Calu3 (cell line): Measurements from ENCODE around the gene SAMD8. TPM values are rescaled to one million over a fixed set of nuclear protein-coding genes. Genes with fewer than 3 reads are reported as not detected.
"Not testable (repeated sequence)": the region's sequence is repeated elsewhere in the genome, so short reads cannot be mapped to it uniquely, and the experiment has no call there.

ENCODE experiments used
- BruUV-seq: library from RNA; stranded (reverse); fragments of 400-500 nt; replicated peaks from 2 replicates; lab custom pipeline; 2021; lab: Mats Ljungman, UMichigan
- CTCF ChIA-PET: fragments of 300-600 bp; sonication (Branson Sonifier 250); formaldehyde crosslinking; loops from one replicate; lab custom pipeline; 2022; ENCODE audit warnings: antibody characterized with exemption; lab: Charles Lee
- DNase-seq: peaks from one replicate; pipeline ENCODE4 v3.0.0; 2022
- H3K27ac Mint-ChIP-seq: one replicate; pipeline ENCODE4 v1.8.0; 2022; ENCODE audit warnings: mixed read lengths; ENCODE audit not compliant: unreplicated experiment
- H3K27me3 Mint-ChIP-seq: one replicate; pipeline ENCODE4 v1.8.0; 2022; ENCODE audit warnings: mixed read lengths; ENCODE audit not compliant: unreplicated experiment
- H3K36me3 Mint-ChIP-seq: one replicate; pipeline ENCODE4 v1.8.0; 2022; ENCODE audit warnings: mild to moderate bottlenecking, moderate library complexity, mixed read lengths; ENCODE audit not compliant: insufficient read depth, unreplicated experiment
- H3K4me1 Mint-ChIP-seq: one replicate; pipeline ENCODE4 v1.8.0; 2022; ENCODE audit warnings: mild to moderate bottlenecking, low read depth, mixed read lengths; ENCODE audit not compliant: unreplicated experiment
- H3K4me3 Mint-ChIP-seq: one replicate; pipeline ENCODE4 v1.8.0; 2022; ENCODE audit warnings: mild to moderate bottlenecking, low read depth, moderate library complexity, mixed read lengths; ENCODE audit not compliant: unreplicated experiment
- H3K9me3 Mint-ChIP-seq: one replicate; pipeline ENCODE4 v1.8.0; 2022; ENCODE audit warnings: low read depth, mixed read lengths; ENCODE audit not compliant: unreplicated experiment
- intact Hi-C: fragments of 100-400 bp; cut with micrococcal nuclease; formaldehyde crosslinking; loops from one replicate; pipeline ENCODE4 v1.10.0; 2022; ENCODE audit not compliant: unreplicated experiment
- total RNA-seq: library from RNA; stranded (reverse); gene quantifications from 2 replicates; pipeline ENCODE4 v1.2.3, GENCODE V29; 2022
- TF ChIP-seq, protein P1 (sequence below): fragments of 200-600 bp; IDR thresholded peaks from one replicate; pipeline ENCODE4 v1.8.0; 2022; ENCODE audit warnings: antibody characterized with exemption; ENCODE audit not compliant: unreplicated experiment

SAMD8 gene
- total RNA-seq, 1 experiment from 2014 or later = 19.9 TPM

DNA sequence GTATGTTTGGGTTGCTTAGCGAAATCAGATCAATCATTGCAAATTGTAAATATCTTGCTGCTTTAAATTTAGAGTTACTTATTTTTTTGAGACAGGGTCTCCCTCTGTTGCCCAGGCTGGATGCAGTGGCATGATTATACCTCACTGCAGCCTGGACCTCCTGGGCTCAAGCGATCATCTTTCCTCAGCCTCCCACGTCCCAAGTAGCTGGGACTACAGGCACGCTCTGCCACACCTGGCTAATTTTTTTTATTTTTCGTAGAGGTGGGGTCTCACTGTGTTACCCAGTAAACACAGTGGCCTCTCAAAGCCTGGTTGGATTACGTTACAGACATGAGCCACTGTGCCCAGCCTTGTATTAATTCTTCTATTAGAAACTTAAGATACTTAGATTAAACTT is 100.9 kb downstream of the SAMD8 start:
- H3K9me3 Mint-ChIP-seq = no peaks in the 10 kb centered on the region
- H3K27me3 Mint-ChIP-seq = no peaks in the 10 kb centered on the region
- H3K4me3 Mint-ChIP-seq = peak overlapping the region; percentile 83
- TF ChIP-seq, protein P1, sequence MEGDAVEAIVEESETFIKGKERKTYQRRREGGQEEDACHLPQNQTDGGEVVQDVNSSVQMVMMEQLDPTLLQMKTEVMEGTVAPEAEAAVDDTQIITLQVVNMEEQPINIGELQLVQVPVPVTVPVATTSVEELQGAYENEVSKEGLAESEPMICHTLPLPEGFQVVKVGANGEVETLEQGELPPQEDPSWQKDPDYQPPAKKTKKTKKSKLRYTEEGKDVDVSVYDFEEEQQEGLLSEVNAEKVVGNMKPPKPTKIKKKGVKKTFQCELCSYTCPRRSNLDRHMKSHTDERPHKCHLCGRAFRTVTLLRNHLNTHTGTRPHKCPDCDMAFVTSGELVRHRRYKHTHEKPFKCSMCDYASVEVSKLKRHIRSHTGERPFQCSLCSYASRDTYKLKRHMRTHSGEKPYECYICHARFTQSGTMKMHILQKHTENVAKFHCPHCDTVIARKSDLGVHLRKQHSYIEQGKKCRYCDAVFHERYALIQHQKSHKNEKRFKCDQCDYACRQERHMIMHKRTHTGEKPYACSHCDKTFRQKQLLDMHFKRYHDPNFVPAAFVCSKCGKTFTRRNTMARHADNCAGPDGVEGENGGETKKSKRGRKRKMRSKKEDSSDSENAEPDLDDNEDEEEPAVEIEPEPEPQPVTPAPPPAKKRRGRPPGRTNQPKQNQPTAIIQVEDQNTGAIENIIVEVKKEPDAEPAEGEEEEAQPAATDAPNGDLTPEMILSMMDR = no peak
- BruUV-seq = no TSS peak
- CTCF ChIA-PET = interaction anchor here (0.6 to 1.2 kb wide), 2 partner anchors 13 to 84 kb away, joined by 3 read pairs; no protein-coding TSS in a partner anchor
- intact Hi-C loops = no loop called here
- H3K36me3 Mint-ChIP-seq = peaks cover 81% of the 10 kb centered on the region
- H3K27ac Mint-ChIP-seq = peak overlapping the region; percentile 93
- H3K4me1 Mint-ChIP-seq = peaks cover 11% of the 10 kb centered on the region
- no peak for DNase-seq

GRCh38 chr10:75220274-75220673 is 108.8 kb downstream of the SAMD8 start:
- H3K27ac Mint-ChIP-seq = no peak overlapping the region
- BruUV-seq = no TSS peak
- no peak overlapping the region for H3K4me3 Mint-ChIP-seq
- CTCF ChIA-PET = no interaction called here
- TF ChIP-seq, protein P1 = no peak
- peaks cover 57% of the 10 kb centered on the region for H3K4me1 Mint-ChIP-seq
- DNase-seq = no peak
- H3K27me3 Mint-ChIP-seq = no peaks in the 10 kb centered on the region
- intact Hi-C loops = no loop called here
- no peaks in the 10 kb centered on the region for H3K9me3 Mint-ChIP-seq
- peaks cover 91% of the 10 kb centered on the region for H3K36me3 Mint-ChIP-seq

DNA sequence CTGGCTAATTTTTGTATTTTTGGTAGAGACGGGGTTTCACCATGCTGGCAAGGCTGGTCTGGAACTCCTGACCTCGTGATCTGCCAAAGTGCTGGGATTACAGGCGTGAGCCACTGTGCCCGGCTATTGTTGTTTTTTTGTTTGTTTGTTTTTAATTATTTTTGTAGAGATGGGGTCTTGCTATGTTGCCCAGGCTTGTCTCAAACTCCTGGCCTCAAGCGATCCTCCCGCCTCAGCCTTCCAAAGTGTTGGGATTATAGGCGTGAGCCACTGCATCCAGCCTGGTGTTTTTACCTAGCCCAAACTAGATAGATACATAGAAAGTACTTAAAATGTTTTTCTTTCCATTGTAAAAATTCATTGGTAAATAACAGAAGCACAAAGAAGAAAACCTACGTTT is 110.0 kb downstream of the SAMD8 start:
- H3K9me3 Mint-ChIP-seq, CTCF ChIA-PET, intact Hi-C loops, H3K27me3 Mint-ChIP-seq, BruUV-seq, H3K4me3 Mint-ChIP-seq, DNase-seq: not testable (repeated sequence)
- H3K4me1 Mint-ChIP-seq = peaks cover 62% of the 10 kb centered on the region
- H3K36me3 Mint-ChIP-seq = peaks cover 85% of the 10 kb centered on the region
- H3K27ac Mint-ChIP-seq = peak overlapping the region; percentile 30

GRCh38 chr10:75223507-75223906 is 112.1 kb downstream of the SAMD8 start:
- Mint-ChIP-seq H3K36me3 (peaks cover 85% of the 10 kb centered on the region), H3K4me1 (peaks cover 70% of the 10 kb centered on the region), H3K27ac (peak overlapping the region; percentile 48), H3K27me3 (no peaks in the 10 kb centered on the region), H3K9me3 (no peaks in the 10 kb centered on the region), H3K4me3 (peak overlapping the region; percentile 24)
- CTCF ChIA-PET = interaction anchor here (1.0 to 1.4 kb wide), 2 partner anchors 12 to 27 kb away, joined by 3 to 4 read pairs; no protein-coding TSS in a partner anchor
- no TSS peak for BruUV-seq
- TF ChIP-seq, protein P1 = no peak
- intact Hi-C loops = no loop called here
- DNase-seq = no peak

DNA sequence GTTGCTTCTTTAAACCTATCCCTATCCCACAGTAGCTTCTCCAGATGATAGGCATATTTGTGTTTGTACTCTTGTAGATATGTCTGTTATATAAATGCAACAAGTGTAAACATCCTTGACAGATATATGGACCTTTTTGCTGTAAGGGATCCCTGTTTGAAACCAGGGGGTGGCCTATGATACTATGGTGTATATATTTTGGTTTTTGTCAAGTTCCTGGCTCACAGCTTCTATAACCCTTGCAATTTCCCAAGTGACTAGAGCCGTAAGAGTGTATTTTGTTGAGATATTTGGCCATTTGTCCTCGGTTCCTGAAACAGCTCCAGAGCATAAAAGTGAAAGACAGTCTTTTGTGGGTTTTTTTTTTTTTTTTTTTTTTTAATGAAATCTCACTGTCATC is 114.6 kb downstream of the SAMD8 start:
- CTCF ChIA-PET = interaction anchor here (0.6 to 2.0 kb wide), 7 partner anchors 8 to 38 kb away, joined by 3 to 14 read pairs (median 8); partner anchors contain the start of genes COMTD1 and VDAC2
- H3K4me3 Mint-ChIP-seq = peak overlapping the region; percentile 24
- intact Hi-C loops = no loop called here
- TF ChIP-seq, protein P1 = no peak
- H3K4me1 Mint-ChIP-seq = peaks cover 86% of the 10 kb centered on the region
- no TSS peak for BruUV-seq
- peak overlapping the region; percentile 48 for H3K27ac Mint-ChIP-seq
- DNase-seq = no peak
- H3K9me3 Mint-ChIP-seq = no peaks in the 10 kb centered on the region
- H3K36me3 Mint-ChIP-seq = peaks cover 87% of the 10 kb centered on the region
- no peaks in the 10 kb centered on the region for H3K27me3 Mint-ChIP-seq
